OCI-LY7 (cell line): ENCODE results near the gene MBTD1. TPM values are rescaled to one million over a fixed set of nuclear protein-coding genes. Genes with fewer than 3 reads are reported as not detected.

ENCODE experiments used
- BruUV-seq: library from RNA; stranded (reverse); fragments of 400-500 nt; replicated peaks from 2 replicates; lab custom pipeline; 2021; lab: Mats Ljungman, UMichigan
- CTCF ChIA-PET: fragments of 300-600 bp; sonication (Branson Sonifier 250); formaldehyde crosslinking; loops from one replicate; lab custom pipeline; 2022; ENCODE audit warnings: antibody characterized with exemption; ENCODE audit not compliant: unreplicated experiment; lab: Charles Lee
- POLR2A ChIA-PET: fragments of 300-600 bp; sonication (Branson Sonifier 250); formaldehyde crosslinking; loops from one replicate; lab custom pipeline; 2022; ENCODE audit warnings: antibody characterized with exemption; lab: Charles Lee
- DNase-seq: peaks from one replicate; pipeline ENCODE4 v3.0.0-alpha.2; 2015; ENCODE audit warnings: low spot score
- H2AFZ ChIP-seq: fragments of 200-600 bp; sonication (generic), shearing (Covaris generic); 2 replicates; pipeline ENCODE4 v1.6.1; 2014; ENCODE audit warnings: mild to moderate bottlenecking, antibody characterized with exemption, low read length, moderate library complexity
- H3K27ac ChIP-seq: fragments of 200-600 bp; sonication (generic); 2 replicates; pipeline ENCODE4 v1.5.1; 2014; ENCODE audit warnings: mixed run types, low read depth, mild to moderate bottlenecking, moderate library complexity, low read length, inconsistent platforms; ENCODE audit not compliant: poor library complexity, severe bottlenecking
- H3K36me3 ChIP-seq: fragments of 200-600 bp; sonication (generic); 2 replicates; pipeline ENCODE4 v1.6.1; 2014; ENCODE audit warnings: mild to moderate bottlenecking, antibody characterized with exemption, low read length, moderate library complexity, mixed read lengths; ENCODE audit not compliant: insufficient read depth
- H3K4me1 ChIP-seq: fragments of 200-600 bp; sonication (generic); 2 replicates; pipeline ENCODE4 v1.5.1; 2014; ENCODE audit warnings: mild to moderate bottlenecking, low read length; ENCODE audit not compliant: insufficient read depth, poor library complexity, severe bottlenecking
- H3K4me2 ChIP-seq: fragments of 200-600 bp; sonication (generic); 2 replicates; pipeline ENCODE4 v1.6.1; 2014; ENCODE audit warnings: mild to moderate bottlenecking, low read length
- H3K4me3 ChIP-seq: fragments of 200-600 bp; sonication (generic); 2 replicates; pipeline ENCODE4 v1.5.1; 2014; ENCODE audit warnings: mild to moderate bottlenecking, low read depth, low read length; ENCODE audit not compliant: poor library complexity, severe bottlenecking
- H3K79me2 ChIP-seq: fragments of 200-600 bp; sonication (generic); 2 replicates; pipeline ENCODE4 v1.6.1; 2016; ENCODE audit warnings: low read depth, mild to moderate bottlenecking, low read length, moderate library complexity, mixed read lengths; ENCODE audit not compliant: insufficient read depth
- H3K9me2 ChIP-seq: fragments of 200-600 bp; sonication (generic); 2 replicates; pipeline ENCODE4 v1.6.1; 2016; ENCODE audit warnings: mild to moderate bottlenecking, low read length, mixed read lengths; ENCODE audit not compliant: insufficient read depth
- H3K9me3 ChIP-seq: fragments of 200-600 bp; sonication (generic); 2 replicates; pipeline ENCODE4 v1.6.1; 2014; ENCODE audit warnings: mild to moderate bottlenecking, mixed run types, low read length, mixed read lengths
- H4K20me1 ChIP-seq: fragments of 200-600 bp; sonication (generic); 2 replicates; pipeline ENCODE4 v1.6.1; 2014; ENCODE audit warnings: mild to moderate bottlenecking, antibody characterized with exemption, low read length, moderate library complexity, mixed read lengths; ENCODE audit not compliant: insufficient read depth
- EZH2phosphoT487 ChIP-seq: fragments of 200-600 bp; sonication (generic); IDR thresholded peaks from 2 replicates; pipeline ENCODE4 v1.6.1; 2018; ENCODE audit warnings: low read depth, borderline replicate concordance, mild to moderate bottlenecking, mixed run types, antibody characterized with exemption, low read length, moderate library complexity, mixed read lengths
- intact Hi-C: fragments of 100-400 bp; cut with micrococcal nuclease; formaldehyde crosslinking; loops from one replicate; pipeline ENCODE4 v1.10.0; 2022; ENCODE audit not compliant: unreplicated experiment
- total RNA-seq, 2 experiments: library from RNA; depleted of rRNA in 1 of 2; stranded (reverse); fragments of >200 nt in 1 of 2; shearing (Covaris generic) in 1 of 2; gene quantifications; 2 replicates each; pipeline ENCODE4 v1.2.3, GENCODE V29; 2014 to 2022
- TF ChIP-seq, protein P1 (sequence below): fragments of 200-600 bp; sonication (generic); conservative IDR thresholded peaks from 2 replicates; pipeline ENCODE4 v1.5.1; 2014; ENCODE audit warnings: mild to moderate bottlenecking, antibody characterized with exemption, low read length, moderate library complexity, mixed read lengths

MBTD1 gene
- total RNA-seq, 2 experiments from 2014 or later = 17.3 to 39.1 TPM

DNA sequence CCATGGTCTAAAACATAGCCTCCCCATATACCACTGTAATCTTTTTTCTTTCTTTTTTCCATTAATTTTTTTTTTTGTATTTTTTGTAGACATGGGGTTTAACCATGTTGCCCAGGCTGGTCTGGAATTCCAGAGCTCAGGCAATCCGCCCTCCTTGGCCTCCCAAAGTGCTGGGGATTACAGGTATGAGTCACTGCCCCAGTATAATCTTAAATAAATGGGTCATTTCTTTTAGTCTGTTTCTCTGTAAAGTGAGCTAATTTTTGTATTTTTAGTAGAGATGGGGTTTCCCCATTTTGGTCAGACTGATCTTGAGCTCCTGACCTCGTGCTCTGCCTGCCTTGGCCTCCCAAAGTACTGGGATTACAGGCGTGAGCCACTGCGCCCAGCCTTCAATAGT lies 112.2 kb downstream of the MBTD1 start:
- no peak overlapping the region for H3K4me3 ChIP-seq
- peaks cover 5% of the 10 kb centered on the region for H3K4me1 ChIP-seq
- BruUV-seq = no TSS peak
- no peaks in the 10 kb centered on the region for H4K20me1 ChIP-seq
- POLR2A ChIA-PET = interaction anchor here (0.6 to 1.7 kb wide), 5 partner anchors 10 to 409 kb away, joined by 3 to 4 read pairs (median 3); no protein-coding TSS in a partner anchor
- no peak overlapping the region for H3K4me2 ChIP-seq
- no peaks in the 10 kb centered on the region for H3K36me3 ChIP-seq
- H3K79me2 ChIP-seq = no peaks in the 10 kb centered on the region
- CTCF ChIA-PET = no interaction called here
- intact Hi-C loops = no loop called here
- no peak overlapping the region for H3K27ac ChIP-seq
- H3K9me3 ChIP-seq = no peaks in the 10 kb centered on the region
- DNase-seq = no peak
- H2AFZ ChIP-seq = no peak overlapping the region
- TF ChIP-seq, protein P1, sequence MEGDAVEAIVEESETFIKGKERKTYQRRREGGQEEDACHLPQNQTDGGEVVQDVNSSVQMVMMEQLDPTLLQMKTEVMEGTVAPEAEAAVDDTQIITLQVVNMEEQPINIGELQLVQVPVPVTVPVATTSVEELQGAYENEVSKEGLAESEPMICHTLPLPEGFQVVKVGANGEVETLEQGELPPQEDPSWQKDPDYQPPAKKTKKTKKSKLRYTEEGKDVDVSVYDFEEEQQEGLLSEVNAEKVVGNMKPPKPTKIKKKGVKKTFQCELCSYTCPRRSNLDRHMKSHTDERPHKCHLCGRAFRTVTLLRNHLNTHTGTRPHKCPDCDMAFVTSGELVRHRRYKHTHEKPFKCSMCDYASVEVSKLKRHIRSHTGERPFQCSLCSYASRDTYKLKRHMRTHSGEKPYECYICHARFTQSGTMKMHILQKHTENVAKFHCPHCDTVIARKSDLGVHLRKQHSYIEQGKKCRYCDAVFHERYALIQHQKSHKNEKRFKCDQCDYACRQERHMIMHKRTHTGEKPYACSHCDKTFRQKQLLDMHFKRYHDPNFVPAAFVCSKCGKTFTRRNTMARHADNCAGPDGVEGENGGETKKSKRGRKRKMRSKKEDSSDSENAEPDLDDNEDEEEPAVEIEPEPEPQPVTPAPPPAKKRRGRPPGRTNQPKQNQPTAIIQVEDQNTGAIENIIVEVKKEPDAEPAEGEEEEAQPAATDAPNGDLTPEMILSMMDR = no peak
- TF ChIP-seq EZH2phosphoT487 = no peak
- no peaks in the 10 kb centered on the region for H3K9me2 ChIP-seq

DNA sequence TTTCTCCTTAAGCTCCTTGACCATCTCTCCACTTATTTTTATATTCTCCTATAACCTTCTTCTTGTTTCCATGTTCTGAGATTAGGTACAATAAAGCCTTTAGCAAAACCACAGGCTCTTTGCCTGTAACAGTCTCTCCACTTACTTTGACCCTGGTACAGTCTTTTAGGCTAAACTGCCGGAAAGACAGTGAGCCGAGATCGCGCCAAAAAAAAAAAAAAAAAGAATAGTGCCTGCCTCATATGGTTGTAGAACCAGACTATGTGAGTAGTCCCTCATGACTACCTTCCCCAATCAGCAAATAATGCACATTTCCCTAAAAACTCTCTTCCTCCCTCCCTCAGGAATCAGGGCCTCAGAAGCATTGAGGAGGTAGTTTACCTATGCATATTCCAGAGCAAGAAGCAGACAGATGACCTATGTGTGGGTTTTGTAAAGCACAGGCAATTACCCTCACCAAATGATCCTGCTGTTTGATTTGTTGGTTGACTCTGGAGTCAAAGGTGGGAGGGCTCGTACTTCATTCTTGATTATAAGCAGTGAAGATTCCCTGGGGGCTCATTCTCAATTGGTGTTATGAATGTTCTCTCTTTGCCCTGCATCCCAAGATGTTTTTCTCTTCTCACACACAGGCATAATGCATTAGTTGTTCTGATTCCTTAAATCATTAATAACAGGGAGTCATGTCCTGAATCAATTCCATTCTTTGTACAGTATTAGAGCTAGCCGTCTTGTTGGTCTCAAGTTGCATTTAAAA lies 115.4 kb downstream of the MBTD1 start:
- no peak overlapping the region for H3K4me3 ChIP-seq
- intact Hi-C loops = no loop called here
- no peak for TF ChIP-seq EZH2phosphoT487
- TF ChIP-seq, protein P1 = no peak
- no peak overlapping the region for H3K27ac ChIP-seq
- no TSS peak for BruUV-seq
- no peak for DNase-seq
- H3K4me2 ChIP-seq = no peak overlapping the region
- POLR2A ChIA-PET = no interaction called here
- CTCF ChIA-PET = no interaction called here
- H4K20me1 ChIP-seq = no peaks in the 10 kb centered on the region
- no peaks in the 10 kb centered on the region for H3K79me2 ChIP-seq
- no peaks in the 10 kb centered on the region for H3K9me2 ChIP-seq
- H3K36me3 ChIP-seq = no peaks in the 10 kb centered on the region
- H2AFZ ChIP-seq = no peak overlapping the region
- H3K4me1 ChIP-seq = no peaks in the 10 kb centered on the region
- H3K9me3 ChIP-seq = no peaks in the 10 kb centered on the region

DNA sequence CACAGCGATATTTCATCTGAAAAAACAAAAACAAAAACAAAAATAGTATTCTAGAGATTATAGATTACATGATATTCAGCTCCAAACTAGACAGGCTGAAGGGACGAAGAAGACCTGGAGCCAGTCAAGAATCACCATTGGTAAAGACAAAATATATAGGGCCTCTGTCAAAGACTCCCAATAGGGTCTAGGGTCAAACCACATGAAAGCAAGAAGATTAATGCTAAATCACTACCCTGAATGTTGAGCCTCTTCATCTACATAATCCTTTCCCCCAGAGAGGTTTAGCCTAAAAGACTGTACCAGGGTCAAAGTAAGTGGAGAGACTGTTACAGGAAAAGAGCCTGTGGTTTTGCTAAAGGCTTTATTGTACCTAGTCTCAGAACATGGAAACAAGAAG lies 117.3 kb downstream of the MBTD1 start:
- intact Hi-C loops = no loop called here
- no peak for DNase-seq
- BruUV-seq = no TSS peak
- H3K4me3 ChIP-seq = no peak overlapping the region
- ChIA-PET POLR2A (interaction anchor here (0.6 kb wide), 1 partner anchor 16 kb away, joined by 4 read pairs; no protein-coding TSS in a partner anchor), CTCF (interaction anchor here (0.5 kb wide), 1 partner anchor 276 kb away, joined by 4 read pairs; the partner anchor contains the start of gene TOB1)
- TF ChIP-seq EZH2phosphoT487 = no peak
- TF ChIP-seq, protein P1 = no peak
- no peaks in the 10 kb centered on the region for H4K20me1 ChIP-seq
- no peaks in the 10 kb centered on the region for H3K36me3 ChIP-seq
- no peak overlapping the region for H2AFZ ChIP-seq
- H3K9me3 ChIP-seq = no peaks in the 10 kb centered on the region
- no peaks in the 10 kb centered on the region for H3K9me2 ChIP-seq
- no peak overlapping the region for H3K27ac ChIP-seq
- H3K79me2 ChIP-seq = no peaks in the 10 kb centered on the region
- H3K4me1 ChIP-seq = no peaks in the 10 kb centered on the region
- H3K4me2 ChIP-seq = no peak overlapping the region
